ENCODE measurements around the gene SAMD8.
"Not testable (repeated sequence)": the region's sequence is repeated elsewhere in the genome, so short reads cannot be mapped to it uniquely, and the experiment has no call there.

SAMD8 gene

GRCh38 chr10:75086278-75086934 lies 25.1 kb upstream of the SAMD8 start:
- no peak for DNase-seq

- no peak for DNase-seq
These were observed 22.8 kb upstream of the SAMD8 start for GRCh38 chr10:75088640-75089039.

GRCh38 chr10:75089634-75090033 lies 21.8 kb upstream of the SAMD8 start:
- no peak for DNase-seq

- peak; percentile 22 for DNase-seq
These were observed 20.3 kb upstream of the SAMD8 start for GRCh38 chr10:75091146-75091545.

- no peak for DNase-seq
These were observed 17.0 kb upstream of the SAMD8 start for GRCh38 chr10:75094465-75094864.

- no peak for DNase-seq
These were observed 15.8 kb upstream of the SAMD8 start for GRCh38 chr10:75095631-75096030.

- DNase-seq, result no peak
These were observed 14.7 kb upstream of the SAMD8 start for GRCh38 chr10:75096749-75097148.

GRCh38 chr10:75097666-75098285 lies 13.7 kb upstream of the SAMD8 start:
- DNase-seq, result no peak

GRCh38 chr10:75098902-75099673 lies 12.4 kb upstream of the SAMD8 start:
- no peak for DNase-seq

GRCh38 chr10:75099952-75100763 lies 11.3 kb upstream of the SAMD8 start:
- DNase-seq, result no peak

- DNase-seq, result no peak
These were observed 10.6 kb upstream of the SAMD8 start for GRCh38 chr10:75100764-75101291.

GRCh38 chr10:75101416-75102251 lies 9.8 kb upstream of the SAMD8 start:
- DNase-seq, result no peak

- DNase-seq, result no peak
These were observed 8.4 kb upstream of the SAMD8 start for GRCh38 chr10:75102830-75103673.

GRCh38 chr10:75103881-75104686 lies 7.4 kb upstream of the SAMD8 start:
- DNase-seq, result no peak

GRCh38 chr10:75104842-75105241 lies 6.6 kb upstream of the SAMD8 start:
- no peak for DNase-seq

GRCh38 chr10:75105576-75106197 lies 5.8 kb upstream of the SAMD8 start:
- no peak for DNase-seq

- no peak for DNase-seq
These were observed 5.2 kb upstream of the SAMD8 start for GRCh38 chr10:75106242-75106641.

GRCh38 chr10:75106891-75107290 lies 4.6 kb upstream of the SAMD8 start:
- DNase-seq, result not testable (repeated sequence)

Measured in NCI-H1694 treated with DMSO at 0.1 percent for 48 hours (cell line).